ENCODE results near the gene ZBTB5.
"Not testable (repeated sequence)": the region's sequence is repeated elsewhere in the genome, so short reads cannot be mapped to it uniquely, and the experiment has no call there.

Gene ZBTB5

GRCh38 chr9:37486256-37486615, 21.0 kb upstream of the ZBTB5 start:
- no peak for DNase-seq (ENCODE audit: low spot score)

GRCh38 chr9:37485389-37486255, 20.4 kb upstream of the ZBTB5 start, which contains the start of gene POLR1E:
POLR1E (plus strand) TSS chr9:37485948; CDS start chr9:37486048, 100 bp downstream.
- DNase-seq (ENCODE audit: low spot score): peak; percentile 96

GRCh38 chr9:37480759-37481158, 15.5 kb upstream of the ZBTB5 start:
- DNase-seq (ENCODE audit: low spot score): no peak

GRCh38 chr9:37477987-37478619, 12.9 kb upstream of the ZBTB5 start:
- not testable (repeated sequence) for DNase-seq (ENCODE audit: low spot score)

GRCh38 chr9:37477443-37477842, 12.2 kb upstream of the ZBTB5 start:
- not testable (repeated sequence) for DNase-seq (ENCODE audit: low spot score)

GRCh38 chr9:37476930-37477329, 11.7 kb upstream of the ZBTB5 start:
- DNase-seq (ENCODE audit: low spot score): no peak

GRCh38 chr9:37474438-37474837, 9.2 kb upstream of the ZBTB5 start:
- DNase-seq (ENCODE audit: low spot score): no peak

GRCh38 chr9:37473982-37474381, 8.7 kb upstream of the ZBTB5 start:
- DNase-seq (ENCODE audit: low spot score): not testable (repeated sequence)

- DNase-seq (ENCODE audit: low spot score): no peak
Measured at GRCh38 chr9:37471942-37472684, 6.9 kb upstream of the ZBTB5 start.

GRCh38 chr9:37468620-37469019, 3.4 kb upstream of the ZBTB5 start:
- DNase-seq (ENCODE audit: low spot score): no peak

- DNase-seq (ENCODE audit: low spot score): not testable (repeated sequence)
Measured at GRCh38 chr9:37467530-37467929, 2.3 kb upstream of the ZBTB5 start.

- DNase-seq (ENCODE audit: low spot score): peak; percentile 90
Measured at GRCh38 chr9:37466037-37466709, 923 bp upstream of the ZBTB5 start.

- no peak for DNase-seq (ENCODE audit: low spot score)
Measured at GRCh38 chr9:37464426-37465248, 613 bp downstream of the ZBTB5 start.

- DNase-seq (ENCODE audit: low spot score): no peak
Measured at GRCh38 chr9:37464006-37464405, 1.2 kb downstream of the ZBTB5 start.

GRCh38 chr9:37456817-37457216, 8.4 kb downstream of the ZBTB5 start:
- DNase-seq (ENCODE audit: low spot score): no peak

- no peak for DNase-seq (ENCODE audit: low spot score)
Measured at GRCh38 chr9:37455884-37456647, 9.2 kb downstream of the ZBTB5 start.

GRCh38 chr9:37454238-37454637, 11.0 kb downstream of the ZBTB5 start:
- no peak for DNase-seq (ENCODE audit: low spot score)

GRCh38 chr9:37453827-37454226, 11.4 kb downstream of the ZBTB5 start:
- DNase-seq (ENCODE audit: low spot score): no peak

- DNase-seq (ENCODE audit: low spot score): no peak
Measured at GRCh38 chr9:37452611-37453010, 12.6 kb downstream of the ZBTB5 start.

- no peak for DNase-seq (ENCODE audit: low spot score)
Measured at GRCh38 chr9:37451628-37452027, 13.6 kb downstream of the ZBTB5 start.

Data from SK-N-DZ (cell line).